ENCODE data around the gene ADGRL3.
A peak's percentile ranks its signal among the peaks of the same experiment; 100 is the strongest.
"Not testable (repeated sequence)": the region's sequence is repeated elsewhere in the genome, so short reads cannot be mapped to it uniquely, and the experiment has no call there.

ADGRL3 gene

DNA sequence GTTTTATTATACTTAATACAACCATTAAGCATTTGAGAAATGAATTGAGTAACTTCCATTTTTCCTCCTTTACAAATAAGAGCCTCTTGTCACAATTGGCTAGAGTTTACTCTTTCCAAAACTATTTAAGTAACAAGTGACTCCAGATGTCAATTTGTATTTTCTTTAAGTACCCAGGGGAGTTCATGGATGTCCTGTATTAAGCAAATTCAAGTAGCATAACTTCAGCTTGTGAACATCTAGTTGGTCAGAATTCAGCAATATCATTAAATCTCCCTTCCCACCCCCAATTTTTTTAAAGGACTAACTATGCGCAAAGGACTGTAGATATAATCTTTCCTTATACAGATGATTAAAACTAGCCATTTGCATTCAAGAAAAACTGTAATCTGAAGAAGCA lies 1.4 kb upstream of the ADGRL3 start:
- no peaks in the 10 kb centered on the region for H3K36me3 ChIP-seq (ENCODE audit: insufficient read depth, low read length)
- H3K4me1 ChIP-seq (ENCODE audit: insufficient read depth, low read length) = no peaks in the 10 kb centered on the region
- H2AFZ ChIP-seq (ENCODE audit: low read depth, low read length) = no peak overlapping the region
- H3K9me3 ChIP-seq (ENCODE audit: low read length) = no peaks in the 10 kb centered on the region
- H3K27me3 ChIP-seq (ENCODE audit: insufficient read depth, low read length) = no peaks in the 10 kb centered on the region
- H3K4me3 ChIP-seq (ENCODE audit: low read length) = no peak overlapping the region

DNA sequence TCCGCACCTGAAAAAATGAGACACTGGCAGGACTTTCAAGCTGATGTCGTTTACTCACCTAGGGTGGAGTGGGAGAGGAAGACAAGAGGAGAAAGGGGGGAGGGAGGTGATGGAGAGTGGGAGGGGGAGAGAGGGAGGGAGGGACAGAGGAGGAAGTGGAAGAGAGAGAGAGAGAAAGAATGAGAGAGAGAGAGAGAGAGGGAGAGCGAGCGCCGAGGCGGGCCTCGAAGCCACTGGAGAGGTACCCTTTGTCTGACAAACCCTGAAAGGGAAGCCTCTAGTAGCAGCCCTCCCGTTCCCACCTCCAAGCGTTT lies 296 bp upstream of the ADGRL3 start:
- peak overlapping the region; percentile 82 for H3K4me3 ChIP-seq (ENCODE audit: low read length)
- H3K36me3 ChIP-seq (ENCODE audit: insufficient read depth, low read length) = no peaks in the 10 kb centered on the region
- no peaks in the 10 kb centered on the region for H3K27me3 ChIP-seq (ENCODE audit: insufficient read depth, low read length)
- peak overlapping the region; percentile 93 for H2AFZ ChIP-seq (ENCODE audit: low read depth, low read length)
- H3K4me1 ChIP-seq (ENCODE audit: insufficient read depth, low read length) = peaks cover 5% of the 10 kb centered on the region
- H3K9me3 ChIP-seq (ENCODE audit: low read length) = no peaks in the 10 kb centered on the region

DNA sequence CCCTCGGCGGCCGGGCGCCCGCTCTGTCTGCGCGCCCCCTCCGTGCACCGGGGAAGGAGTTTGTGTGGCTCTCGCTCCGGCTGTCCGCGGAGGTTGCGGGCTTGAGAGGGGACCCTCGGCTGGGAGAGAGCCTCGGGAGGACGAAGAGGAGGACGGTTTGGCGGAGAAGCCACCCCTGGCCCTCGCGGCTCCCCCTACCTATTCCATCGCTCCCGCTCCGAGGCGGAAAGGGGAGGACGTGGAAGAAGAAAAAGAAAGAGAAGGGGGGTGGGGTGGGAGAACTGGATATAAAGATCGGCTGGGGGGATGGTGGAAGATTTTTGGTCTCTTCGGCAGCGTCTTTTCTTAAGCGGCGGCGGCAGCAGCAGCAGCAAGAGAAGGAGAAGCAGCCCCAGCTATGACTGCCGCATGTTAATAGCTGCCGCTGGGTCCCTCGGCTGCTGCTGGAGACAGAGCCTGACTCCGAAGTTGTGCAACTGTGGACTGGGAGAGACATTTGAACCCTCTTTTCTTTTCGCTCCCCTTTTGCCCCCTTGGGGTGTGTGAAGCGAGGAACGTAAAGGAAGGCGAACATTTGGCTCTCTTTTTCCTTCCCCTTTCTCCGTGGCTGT lies 895 bp downstream of the ADGRL3 start:
- Histone ChIP-seq H3K4me3 (ENCODE audit: low read length) (peak overlapping the region; percentile 82), H3K36me3 (ENCODE audit: insufficient read depth, low read length) (no peaks in the 10 kb centered on the region), H3K27me3 (ENCODE audit: insufficient read depth, low read length) (no peaks in the 10 kb centered on the region), H3K4me1 (ENCODE audit: insufficient read depth, low read length) (peaks cover 16% of the 10 kb centered on the region), H3K9me3 (ENCODE audit: low read length) (no peaks in the 10 kb centered on the region), H2AFZ (ENCODE audit: low read depth, low read length) (peak overlapping the region; percentile 93)

DNA sequence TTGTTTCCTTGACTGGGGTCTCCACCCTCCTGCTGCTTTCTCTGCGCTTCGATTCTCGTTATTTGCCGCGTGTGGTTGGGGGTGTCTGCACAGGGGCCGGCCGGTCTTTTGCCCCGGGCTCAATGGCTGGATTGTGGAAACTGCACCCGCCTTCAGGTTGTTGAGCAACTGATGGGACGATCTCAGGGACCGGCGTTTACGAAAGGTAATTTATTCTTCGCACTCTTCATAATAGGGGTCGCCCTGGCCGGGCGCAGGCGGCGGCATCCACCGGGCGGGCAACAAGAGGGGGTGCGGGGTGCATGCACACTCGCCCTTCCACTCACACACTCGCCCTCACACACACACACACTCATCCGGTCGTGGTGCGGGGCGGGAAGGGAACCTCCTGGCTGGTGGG lies 1.4 kb downstream of the ADGRL3 start:
- no peaks in the 10 kb centered on the region for H3K36me3 ChIP-seq (ENCODE audit: insufficient read depth, low read length)
- peaks cover 19% of the 10 kb centered on the region for H3K4me1 ChIP-seq (ENCODE audit: insufficient read depth, low read length)
- H3K27me3 ChIP-seq (ENCODE audit: insufficient read depth, low read length) = no peaks in the 10 kb centered on the region
- no peaks in the 10 kb centered on the region for H3K9me3 ChIP-seq (ENCODE audit: low read length)
- no peak overlapping the region for H2AFZ ChIP-seq (ENCODE audit: low read depth, low read length)
- peak overlapping the region; percentile 82 for H3K4me3 ChIP-seq (ENCODE audit: low read length)

DNA sequence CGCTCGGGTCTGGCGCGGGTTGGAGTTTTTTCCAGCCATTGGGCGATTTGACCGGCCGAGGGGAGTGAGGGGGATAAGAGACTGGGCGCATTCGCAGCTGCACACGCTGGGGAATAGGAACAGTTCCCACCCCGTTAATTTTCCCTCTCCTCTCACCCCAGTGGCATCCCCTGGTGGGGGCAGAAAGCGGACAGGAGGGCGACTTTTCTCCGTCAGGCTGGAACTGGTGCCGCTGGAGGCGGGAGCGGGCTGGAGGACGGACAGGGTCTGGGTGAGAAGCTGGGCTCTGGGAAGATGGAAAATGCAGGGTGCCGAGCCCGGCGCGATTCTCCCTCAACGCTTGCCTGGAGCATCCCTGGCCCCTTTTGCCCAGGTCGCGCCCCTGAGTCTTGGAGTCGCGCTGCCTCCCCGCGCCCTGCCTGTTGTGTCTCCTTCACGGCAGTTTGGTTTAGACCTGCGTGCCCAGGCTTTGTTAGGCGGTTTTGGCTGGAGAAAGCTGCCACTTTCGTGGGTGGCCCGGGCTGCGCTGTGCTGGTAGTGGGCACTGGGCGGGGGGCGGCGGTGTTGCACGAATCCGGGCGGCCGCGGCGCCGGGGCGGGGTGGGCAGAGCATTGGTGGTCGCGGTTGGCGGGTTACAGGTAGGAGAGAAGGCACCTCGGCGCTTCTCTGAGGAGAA lies 2.0 kb downstream of the ADGRL3 start:
- Histone ChIP-seq H3K4me1 (ENCODE audit: insufficient read depth, low read length) (peaks cover 19% of the 10 kb centered on the region), H3K27me3 (ENCODE audit: insufficient read depth, low read length) (no peaks in the 10 kb centered on the region), H2AFZ (ENCODE audit: low read depth, low read length) (no peak overlapping the region), H3K9me3 (ENCODE audit: low read length) (no peaks in the 10 kb centered on the region), H3K4me3 (ENCODE audit: low read length) (peak overlapping the region; percentile 82), H3K36me3 (ENCODE audit: insufficient read depth, low read length) (no peaks in the 10 kb centered on the region)

DNA sequence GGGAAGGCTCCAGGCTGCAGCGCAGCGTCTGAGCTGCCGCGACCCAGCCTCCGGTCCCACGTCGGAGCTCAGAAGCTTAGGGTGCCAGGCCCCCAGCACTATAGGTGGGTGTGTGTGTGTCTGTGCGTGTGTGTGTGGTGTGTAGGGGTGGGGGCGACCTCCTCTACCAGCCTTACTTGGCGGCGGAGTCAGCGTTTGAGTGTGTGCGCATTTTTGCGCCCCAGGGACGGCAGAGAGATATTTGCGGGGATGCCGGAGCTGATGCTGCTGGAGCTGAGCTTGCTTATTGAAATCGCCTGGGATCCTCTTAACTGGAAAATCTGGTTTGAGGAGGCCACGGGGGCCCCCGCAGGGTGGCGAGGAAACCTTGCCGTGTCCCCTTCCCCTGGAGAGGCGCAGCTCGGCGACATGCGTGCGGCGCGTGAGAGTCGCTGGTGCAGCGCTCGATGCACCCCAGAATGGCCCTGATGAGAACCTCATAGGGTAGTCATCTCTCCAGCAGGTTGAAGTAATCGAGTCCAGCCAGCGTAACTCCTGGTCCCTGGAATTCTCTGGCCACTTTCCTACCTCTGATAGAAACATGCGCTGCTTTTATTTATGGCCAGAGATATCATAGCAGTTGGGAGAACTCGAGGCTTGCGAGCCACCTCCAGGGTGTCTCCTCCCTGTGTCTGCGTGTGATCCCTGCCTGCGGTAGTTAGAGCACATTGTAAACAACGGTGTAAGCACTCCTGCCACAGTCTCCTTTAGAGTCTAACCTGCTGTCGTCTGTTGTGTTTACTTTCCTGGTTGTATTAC lies 2.7 kb downstream of the ADGRL3 start:
- no peak overlapping the region for H2AFZ ChIP-seq (ENCODE audit: low read depth, low read length)
- H3K27me3 ChIP-seq (ENCODE audit: insufficient read depth, low read length) = no peaks in the 10 kb centered on the region
- no peaks in the 10 kb centered on the region for H3K36me3 ChIP-seq (ENCODE audit: insufficient read depth, low read length)
- H3K4me3 ChIP-seq (ENCODE audit: low read length) = peak overlapping the region; percentile 82
- no peaks in the 10 kb centered on the region for H3K9me3 ChIP-seq (ENCODE audit: low read length)
- H3K4me1 ChIP-seq (ENCODE audit: insufficient read depth, low read length) = peaks cover 19% of the 10 kb centered on the region

DNA sequence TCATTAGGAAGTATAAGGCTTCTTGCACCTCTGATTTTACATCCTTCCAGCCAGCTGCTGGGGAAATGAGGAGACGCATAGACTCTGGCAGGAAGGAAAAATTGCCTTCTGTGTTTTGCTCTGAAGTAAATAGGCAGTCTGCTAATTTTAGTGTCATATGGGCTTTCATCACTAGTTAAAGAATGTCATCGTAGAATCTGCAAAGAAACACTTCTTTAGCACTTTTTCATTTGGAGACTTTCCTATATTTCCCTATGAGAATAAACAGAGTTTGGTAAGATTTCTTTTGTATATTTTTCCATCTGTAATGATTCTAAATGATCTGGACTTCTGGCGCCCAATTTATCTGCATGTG lies 3.3 kb downstream of the ADGRL3 start:
- H3K36me3 ChIP-seq (ENCODE audit: insufficient read depth, low read length) = no peaks in the 10 kb centered on the region
- no peaks in the 10 kb centered on the region for H3K9me3 ChIP-seq (ENCODE audit: low read length)
- H3K4me1 ChIP-seq (ENCODE audit: insufficient read depth, low read length) = peaks cover 19% of the 10 kb centered on the region
- H2AFZ ChIP-seq (ENCODE audit: low read depth, low read length) = no peak overlapping the region
- H3K27me3 ChIP-seq (ENCODE audit: insufficient read depth, low read length) = no peaks in the 10 kb centered on the region
- peak overlapping the region; percentile 82 for H3K4me3 ChIP-seq (ENCODE audit: low read length)

DNA sequence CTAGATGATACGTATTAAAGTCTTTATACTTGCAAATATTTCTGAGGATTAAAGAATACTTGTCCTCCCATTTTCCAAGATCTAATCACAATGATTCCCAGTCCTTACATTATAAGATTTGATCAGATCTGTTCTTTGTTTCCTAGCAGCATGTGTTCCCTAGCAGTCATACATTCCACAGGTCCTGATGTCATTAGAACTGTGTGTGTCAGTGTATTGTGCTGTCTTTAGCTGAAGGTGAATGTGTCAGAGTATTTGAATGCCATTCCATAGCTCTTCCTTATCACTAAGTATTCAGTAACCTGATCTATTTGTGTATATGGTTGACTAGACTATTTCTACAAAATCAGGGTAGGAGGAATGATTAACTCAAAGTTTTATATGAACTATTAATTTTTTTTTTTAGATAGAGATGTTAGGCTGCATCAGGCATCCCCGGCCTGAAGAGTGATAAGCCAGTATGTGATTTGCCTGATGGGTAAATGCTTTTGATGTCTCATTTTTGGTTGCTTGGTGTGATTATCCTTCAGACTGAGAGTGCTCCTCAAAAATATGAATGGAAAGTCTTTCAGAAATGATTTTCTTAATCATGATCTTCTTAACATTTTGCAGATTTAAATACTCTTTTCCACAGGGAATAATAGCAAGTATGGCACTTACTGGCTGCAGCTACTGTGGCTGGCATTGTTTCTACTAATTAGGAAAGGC lies 4.4 kb downstream of the ADGRL3 start:
- H3K9me3 ChIP-seq (ENCODE audit: low read length) = no peaks in the 10 kb centered on the region
- H3K36me3 ChIP-seq (ENCODE audit: insufficient read depth, low read length) = no peaks in the 10 kb centered on the region
- H2AFZ ChIP-seq (ENCODE audit: low read depth, low read length) = no peak overlapping the region
- peak overlapping the region; percentile 82 for H3K4me3 ChIP-seq (ENCODE audit: low read length)
- H3K27me3 ChIP-seq (ENCODE audit: insufficient read depth, low read length) = no peaks in the 10 kb centered on the region
- peaks cover 24% of the 10 kb centered on the region for H3K4me1 ChIP-seq (ENCODE audit: insufficient read depth, low read length)

DNA sequence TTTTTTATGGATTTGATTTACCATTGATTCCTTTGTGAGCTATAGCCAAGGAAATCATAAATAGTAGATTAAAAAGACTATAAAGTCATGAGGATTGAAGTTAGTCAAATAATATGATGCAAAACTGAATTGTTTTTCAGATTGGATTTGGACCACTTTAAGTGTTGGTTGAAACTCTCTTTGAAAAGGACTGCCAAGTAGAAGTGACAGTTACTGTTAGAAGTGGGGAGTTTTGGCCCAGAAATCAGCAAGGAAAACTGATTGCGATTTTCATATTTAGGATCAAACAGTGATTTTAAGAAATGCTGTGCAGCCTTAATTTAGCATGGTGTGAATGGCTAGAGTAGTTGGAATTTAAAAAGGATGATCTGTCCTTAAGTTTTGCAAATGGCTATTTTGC lies 4.9 kb downstream of the ADGRL3 start:
- no peaks in the 10 kb centered on the region for H3K36me3 ChIP-seq (ENCODE audit: insufficient read depth, low read length)
- peaks cover 30% of the 10 kb centered on the region for H3K4me1 ChIP-seq (ENCODE audit: insufficient read depth, low read length)
- H2AFZ ChIP-seq (ENCODE audit: low read depth, low read length) = no peak overlapping the region
- no peaks in the 10 kb centered on the region for H3K27me3 ChIP-seq (ENCODE audit: insufficient read depth, low read length)
- peak overlapping the region; percentile 82 for H3K4me3 ChIP-seq (ENCODE audit: low read length)
- H3K9me3 ChIP-seq (ENCODE audit: low read length) = no peaks in the 10 kb centered on the region

DNA sequence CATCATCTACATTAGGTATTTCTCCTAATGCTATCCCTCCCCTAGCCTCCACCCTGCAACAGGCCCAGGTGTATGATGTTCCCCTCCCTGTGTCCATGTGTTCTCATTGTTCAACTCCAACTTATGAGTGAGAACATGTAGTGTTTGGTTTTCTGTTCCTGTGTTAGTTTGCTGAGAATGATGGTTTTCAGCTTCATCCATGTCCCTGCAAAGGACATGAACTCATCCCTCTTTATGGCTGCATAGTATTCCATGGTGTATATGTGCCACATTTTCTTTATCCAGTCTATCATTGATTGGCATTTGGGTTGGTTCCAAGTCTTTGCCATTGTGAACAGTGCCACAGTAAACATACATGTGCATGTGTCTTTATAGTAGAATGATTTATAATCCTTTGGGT lies 7.0 kb downstream of the ADGRL3 start:
- not testable (repeated sequence) for H3K4me3 ChIP-seq (ENCODE audit: low read length); H2AFZ ChIP-seq (ENCODE audit: low read depth, low read length); H3K36me3 ChIP-seq (ENCODE audit: insufficient read depth, low read length); H3K27me3 ChIP-seq (ENCODE audit: insufficient read depth, low read length); H3K9me3 ChIP-seq (ENCODE audit: low read length)
- H3K4me1 ChIP-seq (ENCODE audit: insufficient read depth, low read length) = peaks cover 42% of the 10 kb centered on the region

DNA sequence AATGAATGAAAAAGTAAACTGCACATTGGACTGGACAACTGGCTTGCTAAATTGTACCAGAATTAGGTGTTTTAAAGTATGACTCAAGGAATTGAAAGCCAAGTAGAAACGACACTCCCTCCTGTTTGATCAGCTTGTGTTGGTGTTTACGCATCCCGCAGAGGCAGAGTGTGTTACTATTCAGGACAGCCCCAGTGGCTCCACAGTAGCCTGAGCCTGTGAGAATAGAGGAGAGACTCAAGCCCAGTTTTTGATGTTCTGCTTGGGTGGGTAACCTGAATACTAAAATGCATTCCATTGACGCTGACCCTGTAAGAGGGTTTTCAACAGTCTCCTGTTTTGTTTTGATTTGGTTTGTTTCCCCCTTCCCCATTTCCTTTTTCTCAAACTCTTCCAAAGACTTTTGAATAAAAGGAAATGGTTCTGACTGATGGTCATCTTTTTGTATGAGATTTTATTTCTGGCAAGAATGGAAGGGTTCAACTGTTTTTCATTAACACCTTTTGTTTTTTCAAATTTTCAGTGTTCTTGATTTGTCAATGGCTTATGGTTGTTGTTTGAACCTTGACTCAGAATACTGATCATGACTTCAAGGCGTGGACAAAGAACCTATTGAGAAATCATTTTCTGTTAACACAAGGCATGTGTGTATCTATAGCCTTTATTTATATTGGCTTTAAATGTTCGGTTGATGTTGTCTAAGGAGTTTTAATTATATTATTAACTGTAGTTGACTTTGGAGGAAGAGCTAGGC lies 10.2 kb downstream of the ADGRL3 start:
- Histone ChIP-seq H2AFZ (ENCODE audit: low read depth, low read length) (no peak overlapping the region), H3K27me3 (ENCODE audit: insufficient read depth, low read length) (no peaks in the 10 kb centered on the region), H3K4me1 (ENCODE audit: insufficient read depth, low read length) (peaks cover 38% of the 10 kb centered on the region), H3K4me3 (ENCODE audit: low read length) (no peak overlapping the region), H3K36me3 (ENCODE audit: insufficient read depth, low read length) (no peaks in the 10 kb centered on the region), H3K9me3 (ENCODE audit: low read length) (no peaks in the 10 kb centered on the region)

DNA sequence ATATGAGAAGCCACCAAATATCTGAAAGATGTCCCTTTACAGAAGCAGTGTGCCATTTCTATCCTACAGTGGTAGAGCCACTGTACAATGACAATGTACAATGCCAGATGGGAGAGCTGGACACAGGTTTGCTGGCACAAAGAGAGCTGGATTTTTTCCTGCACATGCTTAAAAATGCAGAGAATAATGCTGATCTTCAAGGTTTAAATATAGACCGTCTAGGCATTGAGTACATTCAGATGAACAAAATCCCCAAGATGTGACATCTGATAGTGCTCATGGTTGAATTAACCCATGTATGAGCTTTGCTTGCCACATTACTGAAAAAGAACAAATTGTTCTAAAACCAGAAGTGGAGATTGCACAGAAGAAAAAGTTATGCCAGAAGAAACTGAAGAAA lies 11.7 kb downstream of the ADGRL3 start:
- peaks cover 29% of the 10 kb centered on the region for H3K4me1 ChIP-seq (ENCODE audit: insufficient read depth, low read length)
- H3K36me3 ChIP-seq (ENCODE audit: insufficient read depth, low read length) = no peaks in the 10 kb centered on the region
- no peaks in the 10 kb centered on the region for H3K27me3 ChIP-seq (ENCODE audit: insufficient read depth, low read length)
- H3K4me3 ChIP-seq (ENCODE audit: low read length) = no peak overlapping the region
- H2AFZ ChIP-seq (ENCODE audit: low read depth, low read length) = no peak overlapping the region
- no peaks in the 10 kb centered on the region for H3K9me3 ChIP-seq (ENCODE audit: low read length)
